Fibroblast of skin of abdomen (primary cell): ENCODE data around the gene EGF.
A peak's percentile ranks its signal among the peaks of the same experiment; 100 is the strongest.

Experiments
- DNase-seq: peaks from one replicate; pipeline ENCODE4 v3.0.0-alpha.2; 2013

EGF gene

DNA sequence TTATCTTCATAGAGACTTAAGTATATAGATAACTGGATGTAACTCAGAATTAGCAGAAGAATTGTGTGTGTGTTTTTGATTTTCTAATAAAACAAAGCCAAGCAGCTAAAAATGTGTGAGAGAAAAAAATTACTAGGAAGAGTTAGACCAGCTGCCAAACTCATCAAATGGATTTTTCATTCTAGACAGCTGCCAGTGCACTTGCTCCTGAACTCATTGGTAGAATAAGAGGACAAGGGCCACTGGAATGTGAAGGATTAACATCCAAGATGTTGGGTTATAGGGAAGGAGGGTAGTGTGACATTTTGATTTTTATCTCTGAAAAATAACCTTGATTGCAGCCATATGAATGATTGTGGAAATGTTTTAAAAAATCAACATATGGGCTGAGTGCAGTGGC, 49.7 kb downstream of the EGF start:
- no peak for DNase-seq

- DNase-seq: no peak
Observed at GRCh38 chr4:109966891-109967481, 54.3 kb downstream of the EGF start.

DNA sequence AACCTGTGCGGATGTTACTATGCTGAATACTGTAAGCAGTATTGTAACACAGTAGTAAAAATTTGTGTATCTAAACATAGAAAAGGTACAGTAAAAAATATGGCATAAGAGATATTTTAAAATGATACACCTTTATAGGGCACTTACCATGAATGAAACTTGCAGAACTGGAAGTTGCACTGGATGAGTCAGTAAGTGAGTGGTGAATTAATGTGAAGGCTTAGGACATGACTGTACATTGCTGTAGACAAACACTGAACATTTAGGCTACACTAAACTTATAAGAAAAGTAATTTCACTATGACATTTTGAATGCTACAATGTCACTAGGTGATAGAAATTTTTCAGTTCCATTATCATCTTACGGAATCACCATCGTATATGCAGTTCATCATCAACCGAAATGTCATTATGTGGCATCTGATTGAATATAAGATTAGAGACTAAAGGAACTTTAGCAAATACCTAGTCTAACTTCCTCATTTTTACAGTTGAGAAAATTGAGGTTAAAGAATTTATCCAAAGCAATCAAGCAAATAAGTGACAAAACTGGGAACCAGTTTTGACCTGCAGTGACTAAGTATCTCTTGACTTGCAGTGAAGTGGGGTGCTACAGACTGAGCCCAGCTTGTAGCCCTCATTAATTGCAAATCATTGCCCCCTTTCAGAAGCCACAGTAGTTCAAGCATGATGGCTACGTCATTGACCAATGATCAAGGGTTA, 55.3 kb downstream of the EGF start:
- DNase-seq: peak; percentile 58

DNA sequence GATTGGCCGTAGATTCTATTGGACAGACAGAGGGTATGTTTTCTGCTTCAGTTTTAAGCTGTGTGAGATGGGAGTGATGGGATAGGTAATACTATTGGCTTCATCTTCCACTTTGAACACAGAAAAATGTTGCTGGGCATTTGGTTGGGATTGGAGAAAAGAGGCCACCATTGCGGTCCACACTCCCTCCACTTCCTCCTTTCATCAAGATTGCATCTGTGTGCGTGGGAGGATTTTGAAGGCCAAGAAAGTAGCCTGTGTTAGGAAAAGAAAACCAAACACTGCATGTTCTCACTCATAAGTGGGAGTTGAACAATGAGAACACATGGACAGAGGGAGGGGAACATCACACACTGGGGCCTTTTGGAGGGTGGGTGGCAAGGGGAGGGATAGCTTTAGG, 56.4 kb downstream of the EGF start:
- no peak for DNase-seq

DNA sequence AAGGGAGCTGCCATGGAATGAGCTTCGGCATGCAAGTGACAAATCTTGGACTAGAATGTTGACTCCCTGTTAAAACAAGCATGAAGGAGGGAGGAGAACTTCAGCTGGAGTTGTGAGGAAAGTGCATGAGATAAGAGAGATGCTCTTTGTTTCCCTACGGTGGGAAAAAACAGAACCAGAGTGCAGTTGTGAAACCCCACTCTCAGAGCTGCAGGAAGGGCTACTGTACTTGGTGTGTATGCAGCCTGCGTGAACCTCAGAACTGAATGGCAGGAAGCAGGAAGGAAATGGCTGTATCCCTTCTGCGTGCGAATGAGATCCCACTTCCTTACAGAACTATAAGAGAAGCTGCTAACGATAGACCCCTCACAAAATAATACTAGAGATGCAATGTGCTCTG, 57.2 kb downstream of the EGF start:
- DNase-seq: no peak

DNA sequence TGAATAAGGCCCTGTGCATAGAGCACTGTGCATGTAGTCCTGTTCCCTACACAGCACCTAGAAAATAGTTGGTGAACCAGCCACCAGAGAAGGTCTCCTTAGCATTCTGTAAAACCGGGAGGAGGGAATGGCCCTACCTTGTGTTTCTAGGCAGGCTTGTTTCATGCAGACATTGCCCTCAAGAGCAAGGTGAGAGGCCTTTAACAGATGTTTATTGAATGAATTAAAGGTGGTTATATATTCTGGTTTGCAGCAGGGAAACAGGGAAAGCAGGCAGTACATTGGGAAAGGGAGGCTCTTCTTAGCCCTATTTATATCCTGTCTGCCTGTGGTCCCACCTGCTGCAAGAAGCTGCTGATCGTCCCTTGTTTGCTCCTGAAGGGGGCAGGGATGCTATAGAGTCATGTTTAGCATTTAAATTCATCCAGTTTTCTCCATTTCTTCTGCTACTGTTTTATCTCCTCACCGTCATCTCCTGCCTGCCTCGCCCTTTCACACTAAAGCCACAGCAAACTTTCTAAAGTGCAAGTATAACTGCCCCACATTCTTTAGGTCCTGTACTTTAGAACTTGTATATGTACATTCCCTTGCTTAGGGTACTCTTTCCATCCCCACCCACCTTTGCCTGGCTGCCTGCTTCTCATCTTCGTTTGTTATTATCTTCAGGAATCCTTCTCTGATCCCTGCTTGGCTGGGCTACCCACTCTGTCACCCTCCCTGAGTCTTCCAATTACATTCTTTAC, 60.3 kb downstream of the EGF start:
- no peak for DNase-seq

- DNase-seq: no peak
Observed at GRCh38 chr4:109973529-109973905, 60.8 kb downstream of the EGF start.

DNA sequence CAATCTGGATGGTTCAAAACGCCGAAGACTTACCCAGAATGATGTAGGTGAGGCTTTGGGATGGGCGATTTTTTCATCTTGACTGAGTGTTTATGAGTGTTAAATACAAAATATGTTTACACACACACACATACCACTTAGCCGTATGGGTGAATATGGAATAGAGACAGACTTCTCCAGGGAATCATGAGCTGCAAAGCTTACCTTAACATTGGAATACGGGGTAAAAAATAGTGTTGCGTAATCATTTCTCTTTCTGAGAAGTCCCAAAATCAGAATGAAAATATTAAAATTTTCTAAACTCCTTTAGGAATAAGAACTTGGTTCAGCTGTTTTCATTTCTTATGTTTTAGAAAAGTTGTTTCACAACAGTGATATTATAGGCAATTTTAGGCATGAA, 63.5 kb downstream of the EGF start:
- DNase-seq: no peak

DNA sequence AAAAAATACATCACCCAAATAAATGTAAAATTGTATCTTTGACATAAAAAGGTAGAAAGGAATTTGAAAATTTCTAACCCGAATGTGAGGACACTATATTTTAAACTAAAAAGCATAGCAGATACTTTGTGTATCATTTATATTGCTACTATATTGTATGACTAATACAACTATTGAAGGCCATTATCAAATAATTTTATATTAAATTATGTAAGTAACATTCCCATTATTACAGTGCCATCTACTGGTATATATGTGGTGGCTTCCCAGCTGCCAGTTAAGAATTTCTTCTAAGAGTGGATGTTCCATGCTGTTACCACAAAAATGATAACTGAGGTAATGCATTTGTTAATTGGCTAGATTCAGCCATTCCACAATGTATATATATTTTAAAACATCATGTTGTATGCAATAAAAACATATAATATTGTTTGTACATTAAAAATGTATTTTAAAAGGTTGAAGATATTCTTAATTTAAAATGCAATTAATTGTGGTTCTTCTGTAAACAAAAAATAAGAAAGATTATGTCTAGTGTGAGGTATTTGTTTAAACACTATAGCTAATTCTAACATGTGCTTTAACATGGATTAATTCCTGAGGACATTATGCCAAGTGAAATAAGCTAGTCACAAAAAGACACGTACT, 65.3 kb downstream of the EGF start:
- peak; percentile 67 for DNase-seq

DNA sequence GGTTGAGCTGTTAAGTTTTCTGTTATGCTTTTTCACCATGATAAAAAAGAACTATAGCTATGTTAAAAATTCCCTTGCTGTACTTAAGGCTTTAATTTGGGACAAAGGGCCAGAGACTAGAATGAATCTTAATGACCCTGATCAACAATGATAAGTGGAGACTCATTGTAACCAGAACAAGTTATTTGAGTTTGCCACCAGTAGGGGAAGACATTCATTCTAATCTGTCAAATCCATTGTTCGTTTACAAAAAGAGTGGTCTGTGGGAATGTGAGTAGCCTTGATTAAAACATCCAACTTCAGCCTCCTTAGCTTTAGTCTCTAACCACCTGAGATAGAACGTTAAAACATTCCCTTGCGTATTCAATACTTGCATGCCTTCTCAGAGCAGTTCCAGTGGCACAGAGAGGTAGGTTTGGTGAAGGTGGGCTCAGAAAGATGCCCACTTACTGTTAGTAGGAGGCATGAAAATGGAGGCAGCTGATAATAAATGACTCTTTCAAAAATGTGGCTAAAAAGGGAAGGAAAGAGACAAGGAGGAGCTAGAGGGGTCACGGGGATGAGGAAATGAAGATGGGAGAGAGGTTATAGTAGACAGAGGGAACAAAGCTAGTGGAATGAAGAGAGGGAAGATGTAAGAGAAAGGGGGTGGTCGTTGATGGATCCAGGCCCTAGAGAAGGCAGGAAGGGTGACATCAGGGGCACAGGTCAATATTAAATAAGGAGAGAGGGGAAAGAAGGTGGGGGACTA, 66.2 kb downstream of the EGF start:
- DNase-seq: peak; percentile 24

DNA sequence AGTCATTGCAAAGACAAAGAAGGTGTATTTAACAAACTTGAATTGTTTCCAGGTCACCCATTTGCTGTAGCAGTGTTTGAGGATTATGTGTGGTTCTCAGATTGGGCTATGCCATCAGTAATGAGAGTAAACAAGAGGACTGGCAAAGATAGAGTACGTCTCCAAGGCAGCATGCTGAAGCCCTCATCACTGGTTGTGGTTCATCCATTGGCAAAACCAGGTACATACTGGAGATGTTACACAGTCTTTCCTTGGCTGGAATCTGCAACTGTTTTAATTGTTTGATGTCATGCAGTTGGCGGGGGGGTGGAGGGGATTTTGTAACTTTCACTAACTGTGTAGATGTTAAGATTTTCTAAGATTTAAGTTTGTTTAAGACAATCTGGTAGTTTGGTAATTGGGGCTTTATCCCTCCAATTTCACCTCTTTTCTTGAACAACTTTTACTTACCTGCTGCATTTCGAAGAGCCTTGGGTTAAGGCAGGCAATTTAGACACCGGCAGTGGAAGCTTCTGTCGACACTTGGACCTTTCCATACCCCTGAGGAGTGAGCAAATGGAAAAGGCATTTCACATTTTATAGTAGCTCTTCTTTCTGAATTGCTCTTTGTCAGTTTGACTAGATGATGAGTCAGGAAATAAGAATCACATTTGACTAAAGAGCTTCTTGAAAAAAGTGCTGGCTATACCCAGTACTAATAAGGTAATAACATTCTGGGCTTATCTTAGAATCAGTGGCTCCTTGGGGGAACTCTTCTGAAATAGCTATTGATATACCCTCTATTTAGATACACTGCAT, 67.4 kb downstream of the EGF start:
- peak; percentile 91 for DNase-seq

GRCh38 chr4:109981936-109982335, 69.3 kb downstream of the EGF start:
- no peak for DNase-seq

GRCh38 chr4:109982521-109982920, 69.8 kb downstream of the EGF start:
- DNase-seq: no peak

DNA sequence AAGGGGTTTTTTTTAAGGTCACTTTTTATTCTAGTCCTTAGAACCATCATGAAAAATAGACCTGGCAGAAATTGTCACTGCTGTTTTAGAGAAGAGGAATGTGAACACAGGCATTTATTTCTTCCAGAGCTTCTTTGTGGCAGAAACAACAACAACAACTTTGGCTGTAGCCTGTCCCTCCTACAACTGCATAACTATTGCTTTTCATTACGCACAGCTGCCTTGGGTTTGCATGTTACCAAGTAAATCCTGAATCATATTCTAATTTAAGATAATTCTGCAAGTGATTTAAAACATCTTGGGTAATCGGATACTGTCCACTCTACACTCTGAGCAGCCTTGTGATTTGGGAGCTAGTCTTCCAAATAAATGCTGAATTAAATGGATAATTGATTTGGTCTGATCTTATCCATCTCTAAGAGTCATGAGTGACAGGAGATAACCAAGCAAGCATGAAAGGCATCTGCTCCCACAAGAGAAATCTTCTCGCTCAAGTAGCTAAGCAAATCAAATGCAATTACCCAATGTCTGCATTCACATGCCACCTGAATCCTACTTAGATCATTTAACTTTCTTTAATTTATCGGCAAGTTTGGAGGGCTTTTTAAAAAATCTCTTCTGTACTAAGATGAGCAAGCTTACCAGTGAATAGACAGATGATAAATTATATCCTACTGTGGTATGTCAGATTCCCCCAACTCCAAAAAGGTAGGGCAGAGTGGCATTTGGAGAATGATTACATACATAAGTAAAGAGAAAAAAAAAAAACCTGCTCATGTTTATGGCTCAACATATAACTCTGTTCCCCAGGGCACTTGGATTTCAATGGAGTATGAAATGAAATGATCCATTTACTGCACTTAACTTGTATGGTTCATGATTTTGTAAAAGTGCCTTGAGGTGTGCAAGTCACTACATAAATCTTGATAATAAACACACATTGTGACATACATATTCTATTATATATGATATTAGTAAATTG, 73.6 kb downstream of the EGF start:
- peak; percentile 32 for DNase-seq

GRCh38 chr4:109989044-109989443, 76.4 kb downstream of the EGF start:
- DNase-seq: no peak

DNA sequence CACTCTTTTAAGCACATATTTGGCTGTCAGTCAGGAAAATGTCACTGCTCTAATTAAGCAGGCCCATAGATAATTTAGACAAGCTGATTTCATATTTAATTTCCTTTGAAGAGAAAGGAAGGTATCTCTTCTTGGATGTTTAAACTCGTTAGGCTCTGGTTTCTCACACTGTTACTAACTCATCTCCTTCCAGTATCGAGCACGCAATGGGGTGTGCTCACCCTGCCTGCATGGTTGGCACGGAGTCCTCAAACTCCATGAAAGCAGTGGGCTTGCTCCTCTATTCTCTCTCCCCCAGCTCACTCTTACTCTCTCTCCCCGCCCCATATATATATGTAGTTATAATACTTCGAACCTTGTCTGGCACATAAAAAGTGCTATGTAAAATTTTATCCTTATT, 76.9 kb downstream of the EGF start:
- DNase-seq: no peak

- no peak for DNase-seq
Observed at GRCh38 chr4:109990261-109991257, 77.9 kb downstream of the EGF start.

GRCh38 chr4:109993116-109993515, 80.4 kb downstream of the EGF start:
- DNase-seq: no peak

- no peak for DNase-seq
Observed at GRCh38 chr4:109994415-109994827, 81.7 kb downstream of the EGF start.
